Astrocyte of the cerebellum (primary cell): Measurements from ENCODE around the gene ID2.

ENCODE experiments used
- DNase-seq: peaks from one replicate; pipeline ENCODE4 v3.0.0-alpha.2; 2011; ENCODE audit warnings: low read depth
- H3K4me3 ChIP-seq: 2 replicates; pipeline ENCODE4 v1.5.1; 2011; ENCODE audit warnings: mild to moderate bottlenecking, low read depth, low read length, moderate library complexity
- in situ Hi-C: cut with HindIII; loops from 2 replicates; pipeline ENCODE4 v1.10.0; 2017; ENCODE audit warnings: low sequenced_read_pairs
- TF ChIP-seq, protein P1 (sequence below): IDR thresholded peaks from 2 replicates; pipeline ENCODE4 v1.5.1; 2012; ENCODE audit warnings: low read length, low read depth, moderate library complexity, mild to moderate bottlenecking; ENCODE audit errors: missing control alignments

ID2 gene

DNA sequence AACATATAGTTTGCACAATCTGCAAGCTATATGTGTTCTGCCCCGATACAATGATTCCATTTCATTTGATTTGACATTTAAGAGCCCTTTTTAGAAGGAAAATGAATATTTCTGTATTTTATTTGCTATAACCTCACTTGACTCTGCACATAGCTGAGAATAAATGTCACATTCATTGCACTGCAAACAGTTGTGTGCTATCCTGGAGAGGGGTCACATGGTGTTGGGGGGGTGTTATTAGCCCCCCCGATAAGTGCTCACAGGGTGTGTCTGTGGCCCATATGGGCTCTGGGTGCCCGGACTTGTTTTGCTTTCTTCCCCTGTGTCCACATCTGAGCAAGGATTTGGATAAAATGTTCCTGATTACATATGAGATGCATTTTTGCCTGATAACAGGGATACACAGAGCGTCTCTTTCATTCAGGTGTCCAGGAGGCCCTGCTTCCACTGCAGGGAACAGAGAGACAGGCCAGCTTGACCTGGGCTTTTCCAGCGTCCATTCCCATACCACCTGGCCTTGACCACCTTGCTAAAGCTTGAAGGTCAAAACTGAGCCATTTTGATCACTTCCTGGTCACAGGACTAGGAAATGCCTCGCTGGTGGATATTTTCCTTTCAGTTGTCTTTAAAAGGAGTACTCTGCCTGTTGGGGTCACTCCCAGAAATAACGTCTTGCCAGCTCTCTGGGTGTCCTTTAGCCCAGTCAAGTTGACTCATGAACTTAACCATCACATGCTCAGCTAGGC, 38.4 kb upstream of the ID2 start:
- in situ Hi-C loops, result no loop called here
- TF ChIP-seq, protein P1, sequence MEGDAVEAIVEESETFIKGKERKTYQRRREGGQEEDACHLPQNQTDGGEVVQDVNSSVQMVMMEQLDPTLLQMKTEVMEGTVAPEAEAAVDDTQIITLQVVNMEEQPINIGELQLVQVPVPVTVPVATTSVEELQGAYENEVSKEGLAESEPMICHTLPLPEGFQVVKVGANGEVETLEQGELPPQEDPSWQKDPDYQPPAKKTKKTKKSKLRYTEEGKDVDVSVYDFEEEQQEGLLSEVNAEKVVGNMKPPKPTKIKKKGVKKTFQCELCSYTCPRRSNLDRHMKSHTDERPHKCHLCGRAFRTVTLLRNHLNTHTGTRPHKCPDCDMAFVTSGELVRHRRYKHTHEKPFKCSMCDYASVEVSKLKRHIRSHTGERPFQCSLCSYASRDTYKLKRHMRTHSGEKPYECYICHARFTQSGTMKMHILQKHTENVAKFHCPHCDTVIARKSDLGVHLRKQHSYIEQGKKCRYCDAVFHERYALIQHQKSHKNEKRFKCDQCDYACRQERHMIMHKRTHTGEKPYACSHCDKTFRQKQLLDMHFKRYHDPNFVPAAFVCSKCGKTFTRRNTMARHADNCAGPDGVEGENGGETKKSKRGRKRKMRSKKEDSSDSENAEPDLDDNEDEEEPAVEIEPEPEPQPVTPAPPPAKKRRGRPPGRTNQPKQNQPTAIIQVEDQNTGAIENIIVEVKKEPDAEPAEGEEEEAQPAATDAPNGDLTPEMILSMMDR, result no peak
- DNase-seq, result no peak
- no peak overlapping the region for H3K4me3 ChIP-seq

DNA sequence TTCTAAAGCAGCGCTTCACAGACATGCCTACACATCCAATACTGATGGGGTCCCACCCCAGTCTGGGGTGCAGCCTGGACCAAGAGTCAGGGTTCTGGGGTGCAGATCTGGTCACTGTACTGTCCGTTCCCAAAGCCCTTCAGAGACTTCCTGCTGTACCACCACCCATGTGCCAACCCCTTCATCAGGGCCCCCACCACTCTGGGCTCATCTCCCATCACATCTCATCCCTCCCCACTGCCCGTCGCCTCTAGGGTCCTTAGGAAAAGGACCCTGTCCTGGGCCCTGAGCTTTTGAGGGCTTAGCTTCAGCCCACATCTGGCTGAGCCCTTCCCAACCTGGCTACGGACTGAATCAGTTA, 37.9 kb upstream of the ID2 start:
- no peak overlapping the region for H3K4me3 ChIP-seq
- TF ChIP-seq, protein P1, result no peak
- in situ Hi-C loops, result no loop called here
- DNase-seq, result no peak

DNA sequence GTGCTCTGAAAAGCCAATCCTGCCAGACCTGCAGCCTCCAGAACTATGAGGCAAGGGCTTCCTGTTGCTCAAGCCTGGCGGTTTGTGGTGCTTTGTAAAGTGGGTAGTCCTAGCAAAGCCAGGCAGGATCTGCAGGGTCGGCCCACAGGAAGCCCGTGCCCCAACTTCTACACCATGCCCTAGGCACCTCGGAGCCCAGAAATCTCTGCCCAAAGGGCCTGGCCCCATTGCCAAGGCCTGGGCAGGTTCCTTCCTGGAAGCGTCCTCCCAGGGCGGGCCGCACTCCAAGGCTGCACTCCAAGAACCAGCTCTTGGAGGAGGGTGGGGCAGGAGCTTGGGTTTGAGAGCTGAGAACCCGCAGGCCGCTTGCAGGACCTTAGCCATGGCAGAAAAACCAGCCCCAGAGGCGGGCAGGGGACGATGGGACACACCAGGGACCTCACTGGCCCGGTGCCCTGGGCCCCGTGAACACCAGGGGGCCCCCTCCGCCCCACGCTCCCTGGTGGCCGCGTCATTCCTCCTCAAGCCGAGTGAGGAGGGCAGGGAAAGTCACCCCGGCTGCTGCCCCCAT, 37.2 kb upstream of the ID2 start:
- in situ Hi-C loops, result no loop called here
- no peak overlapping the region for H3K4me3 ChIP-seq
- DNase-seq, result no peak
- TF ChIP-seq, protein P1, result no peak

DNA sequence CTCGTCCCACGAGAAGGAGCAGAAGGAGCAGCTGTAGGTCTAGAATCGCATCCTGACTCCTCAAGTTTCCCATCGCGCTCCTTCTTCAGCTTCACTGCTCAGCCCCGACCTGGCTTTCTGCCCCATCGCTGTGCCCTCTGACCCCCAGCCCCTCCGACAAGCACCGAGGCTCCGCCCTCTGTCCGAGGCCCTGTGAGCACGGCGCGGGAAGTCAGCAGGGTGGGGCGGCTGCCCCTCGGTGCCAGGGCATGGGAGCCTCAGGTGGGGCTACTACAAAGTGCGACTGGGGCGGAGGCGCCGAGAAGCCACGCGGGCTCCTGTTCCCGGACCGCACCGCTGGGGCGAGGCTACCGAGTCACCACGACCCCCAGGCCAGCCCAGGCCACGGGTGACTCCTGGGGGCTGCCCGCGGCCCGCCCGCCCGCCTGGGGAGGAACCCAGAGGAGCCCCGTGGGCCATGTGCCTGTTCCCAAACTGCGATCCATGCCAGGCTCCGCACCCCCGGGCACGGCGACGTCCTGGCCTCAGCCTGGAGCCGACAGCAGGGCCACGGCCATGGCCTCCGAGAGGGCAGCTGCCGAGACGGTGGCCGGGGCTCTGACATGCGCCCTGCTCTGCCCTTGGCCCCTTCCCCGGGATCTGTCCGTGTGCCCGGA, 36.6 kb upstream of the ID2 start:
- TF ChIP-seq, protein P1, result no peak
- DNase-seq, result no peak
- H3K4me3 ChIP-seq, result no peak overlapping the region
- in situ Hi-C loops, result no loop called here

DNA sequence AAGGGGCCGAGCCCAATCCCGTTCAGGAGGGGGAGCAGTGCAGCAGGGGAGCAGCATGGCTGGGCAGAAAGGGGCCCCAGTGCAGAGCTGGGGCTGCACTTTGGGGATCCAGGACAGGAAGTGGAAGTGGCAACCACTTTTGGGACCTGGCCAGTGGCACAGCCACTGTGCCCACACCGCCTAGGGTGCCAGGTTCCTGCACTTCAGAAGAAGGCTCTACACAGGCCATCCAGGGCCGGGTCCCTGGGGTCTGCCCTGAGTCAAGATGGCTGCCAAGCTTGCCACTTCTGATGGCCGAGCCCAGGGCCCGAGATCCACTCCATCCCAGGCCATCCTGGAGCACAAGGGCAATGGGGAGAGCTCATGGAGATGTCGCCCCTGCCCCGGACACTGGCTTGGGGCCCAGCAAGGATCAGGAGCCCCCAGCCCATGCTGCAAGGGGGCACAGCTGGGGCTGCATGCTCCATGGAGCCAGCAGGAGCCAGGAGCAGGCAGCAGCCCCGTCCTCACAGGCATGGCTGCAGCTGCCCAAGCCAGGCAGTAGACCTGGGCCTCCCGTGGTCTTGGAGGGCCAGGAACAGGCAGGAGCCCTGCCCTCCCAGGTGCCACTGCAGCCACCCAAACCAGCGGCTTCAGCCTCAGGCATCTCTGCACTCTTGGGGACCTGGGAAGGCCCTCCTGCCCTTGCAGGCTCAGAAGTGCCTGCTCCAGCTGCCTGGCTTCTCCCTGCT, 35.0 kb upstream of the ID2 start:
- TF ChIP-seq, protein P1, result no peak
- no peak for DNase-seq
- H3K4me3 ChIP-seq, result no peak overlapping the region
- in situ Hi-C loops, result no loop called here

DNA sequence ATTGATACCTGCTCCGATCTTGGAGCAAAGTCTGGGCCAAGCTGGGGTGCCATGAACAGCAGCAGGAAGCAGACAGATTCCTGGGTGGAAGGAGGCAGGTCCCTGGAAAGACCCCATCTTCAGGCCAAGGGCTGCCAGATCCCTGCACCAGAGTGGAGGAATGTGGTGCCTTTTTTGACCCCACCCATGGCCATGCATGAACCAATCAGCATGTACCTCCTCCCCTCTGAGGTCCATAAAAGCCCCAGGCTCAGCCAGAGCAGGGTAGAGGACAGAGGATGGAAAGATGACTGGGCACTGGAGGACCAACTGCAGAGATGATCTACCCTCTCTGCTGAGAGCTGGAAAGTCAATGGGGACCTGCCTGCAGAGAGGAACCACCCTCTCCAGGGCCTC, 34.4 kb upstream of the ID2 start:
- TF ChIP-seq, protein P1, result no peak
- in situ Hi-C loops, result no loop called here
- DNase-seq, result no peak
- no peak overlapping the region for H3K4me3 ChIP-seq
